Transverse colon (tissue), 4 donors: Measurements from ENCODE around the gene ANKH. TPM values are rescaled to one million over a fixed set of nuclear protein-coding genes. Genes with fewer than 3 reads are reported as not detected.
"Not testable (repeated sequence)": the region's sequence is repeated elsewhere in the genome, so short reads cannot be mapped to it uniquely, and the experiment has no call there.

Experiments
- DNase-seq: peaks from one replicate; pipeline ENCODE4 v3.0.0-alpha.2; 2019
- H3K27ac ChIP-seq, 4 donors: fragments of 200-600 bp; sonication (generic); 2 replicates each; pipeline ENCODE4 v1.5.1; 2016 to 2018; ENCODE audit warnings: inconsistent platforms in 4 of 4
- H3K27me3 ChIP-seq: fragments of 200-600 bp; sonication (generic); 2 replicates; pipeline ENCODE4 v1.5.1; 2017; ENCODE audit warnings: inconsistent platforms
- H3K36me3 ChIP-seq, 4 donors: fragments of 200-600 bp; sonication (generic); 2 replicates each; pipeline ENCODE4 v1.5.1; 2017 to 2019; ENCODE audit warnings: inconsistent platforms in 4 of 4
- H3K4me1 ChIP-seq, 4 donors: fragments of 200-600 bp; sonication (generic); 2 replicates each; pipeline ENCODE4 v1.5.1; 2017 to 2020; ENCODE audit warnings: inconsistent platforms in 4 of 4
- H3K4me3 ChIP-seq, 4 donors: fragments of 200-600 bp; sonication (generic); 1 replicate in 1 of 4; 2 replicates in 3 of 4; pipeline versions ENCODE4 v1.5.1 to v1.6.1; 2017 to 2019; ENCODE audit warnings: inconsistent platforms in 4 of 4
- H3K9me3 ChIP-seq, 2 donors: fragments of 200-600 bp; sonication (generic); 2 replicates each; pipeline ENCODE4 v1.5.1; 2017 to 2019; ENCODE audit warnings: inconsistent platforms in 2 of 2
- CTCF ChIP-seq, 5 experiments: fragments of 200-600 bp in 3 of 5; fragments of 450-650 bp in 2 of 5; sonication (generic) in 3 of 5; IDR thresholded peaks; 1 replicate in 2 of 5; 2 replicates in 3 of 5; pipeline ENCODE4 v1.5.1; 2016 to 2017; ENCODE audit warnings: antibody characterized with exemption in 5 of 5, inconsistent platforms in 3 of 5, mild to moderate bottlenecking in 2 of 5, moderate library complexity in 1 of 5
- EP300 ChIP-seq: sonication (generic); formaldehyde crosslinking; IDR thresholded peaks from one replicate; pipeline ENCODE4 v1.6.1; 2017; ENCODE audit warnings: antibody characterized with exemption, low read depth
- POLR2A ChIP-seq: fragments of 450-650 bp; IDR thresholded peaks from one replicate; pipeline ENCODE4 v1.6.1; 2016; ENCODE audit warnings: antibody characterized with exemption, mild to moderate bottlenecking, moderate library complexity
- POLR2AphosphoS5 ChIP-seq, 3 donors: sonication (generic); formaldehyde crosslinking; IDR thresholded peaks; one replicate each; pipeline ENCODE4 v1.6.1; 2016; ENCODE audit warnings: antibody characterized with exemption in 3 of 3
- WGBS, 2 donors: methylation state at CpG; one replicate each; pipeline ENCODE4 v1.1.5; 2018; ENCODE audit warnings: low coverage in 1 of 2; 5-methylcytosine and 5-hydroxymethylcytosine counted together
- in situ Hi-C, 4 donors: fragments of 200-750 bp; cut with MboI; loops; one replicate each; pipeline versions ENCODE4 v1.15.0 to v1.15.1; 2017; ENCODE audit warnings: low sequenced_read_pairs in 3 of 4, low pct_ligation_motif_present in 1 of 4, low pct_unique_long_range_greater_than_20kb in 1 of 4
- intact Hi-C: fragments of 100-400 bp; cut with DNase I; formaldehyde crosslinking; loops from one replicate; pipeline ENCODE4 v1.15.1; 2023; ENCODE audit warnings: low total_unique reads
- total RNA-seq, 4 donors: library from RNA; depleted of rRNA; stranded (reverse); fragments of >200 nt; gene quantifications; one replicate each; pipeline ENCODE4 v1.1.0, GENCODE V29; 2016

The ANKH gene
- total RNA-seq, 4 donors from 2014 or later, result 24.7 to 96.5 (median 69.4) TPM

DNA sequence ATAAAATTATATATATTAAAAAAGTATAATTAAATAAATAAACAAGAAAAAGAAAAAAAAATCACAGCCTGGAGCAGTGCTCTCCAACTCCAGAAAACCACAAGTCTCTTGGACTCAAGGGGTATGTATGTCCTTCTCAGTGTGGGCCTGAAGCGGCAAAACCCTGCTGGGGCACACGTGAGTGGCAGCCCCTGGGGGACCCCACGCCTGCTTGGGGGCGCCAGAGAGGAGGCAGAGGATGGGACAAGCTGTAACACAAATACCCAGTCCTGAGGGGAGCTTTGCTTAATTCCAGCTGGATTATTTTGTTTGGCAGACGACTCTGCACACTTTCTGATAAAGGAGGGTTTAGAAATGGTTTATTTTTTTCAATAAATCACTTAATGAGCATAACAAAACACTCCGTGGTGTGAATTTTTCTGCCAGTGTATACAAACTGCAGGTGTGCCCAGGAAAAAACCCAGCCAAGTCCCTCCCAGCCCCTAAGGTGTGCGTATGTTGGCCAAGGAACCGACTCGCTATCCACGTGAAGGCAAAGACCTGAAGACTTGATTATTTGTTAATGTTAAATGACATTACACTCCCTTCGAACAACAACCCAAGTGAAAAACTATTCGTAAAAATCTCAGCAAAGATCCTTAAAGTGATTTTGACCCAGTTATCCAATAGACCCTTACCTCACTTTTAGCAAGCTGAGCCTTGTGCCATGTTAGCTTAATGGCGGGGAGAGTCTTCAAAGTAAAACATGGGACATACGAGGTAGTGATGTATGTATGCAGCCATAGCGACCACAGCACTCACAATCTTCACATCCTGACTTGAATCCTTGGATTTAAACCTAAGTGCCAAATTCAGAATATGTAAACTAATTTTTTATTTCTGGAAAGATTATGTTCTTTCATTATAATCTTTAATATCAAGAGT, 32.9 kb downstream of the ANKH start:
- H3K9me3 ChIP-seq, result no peaks in the 10 kb centered on the region
- intact Hi-C loops (no loop called here), in situ Hi-C loops (no loop called here)
- H3K27me3 ChIP-seq, result no peaks in the 10 kb centered on the region
- no peak for DNase-seq
- no peak overlapping the region for H3K4me3 ChIP-seq
- no peak overlapping the region for H3K27ac ChIP-seq
- TF ChIP-seq POLR2AphosphoS5 (IDR thresholded peaks at IDR 0.05) (no peak), CTCF (IDR thresholded peaks at IDR 0.05) (no peak), EP300 (no peak), POLR2A (no peak)
- no peaks in the 10 kb centered on the region for H3K4me1 ChIP-seq
- WGBS, 2 donors, result 89 to 91% methylated on average over 9 to 15 of the region's 15 CpGs
- no peaks in the 10 kb centered on the region for H3K36me3 ChIP-seq

DNA sequence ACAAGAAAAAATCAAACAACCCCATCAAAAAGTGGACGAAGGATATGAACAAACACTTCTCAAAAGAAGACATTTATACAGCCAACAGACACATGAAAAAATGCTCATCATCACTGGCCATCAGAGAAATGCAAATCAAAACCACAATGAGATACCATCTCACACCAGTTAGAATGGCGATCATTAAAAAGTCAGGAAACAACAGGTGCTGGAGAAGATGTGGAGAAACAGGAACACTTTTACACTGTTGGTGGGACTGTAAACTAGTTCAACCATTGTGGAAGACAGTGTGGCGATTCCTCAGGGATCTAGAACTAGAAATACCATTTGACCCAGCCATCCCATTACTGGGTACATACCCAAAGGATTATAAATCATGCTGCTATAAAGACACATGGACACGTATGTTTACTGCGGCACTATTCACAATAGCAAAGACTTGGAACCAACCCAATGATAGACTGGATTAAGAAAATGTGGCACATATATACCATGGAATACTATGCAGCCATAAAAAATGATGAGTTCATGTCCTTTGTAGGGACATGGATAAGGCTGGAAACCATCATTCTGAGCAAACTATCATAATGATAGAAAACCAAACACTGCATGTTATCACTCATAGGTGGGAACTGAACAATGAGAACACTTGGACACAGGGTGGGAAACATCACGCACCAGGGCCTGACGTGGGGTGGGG, 34.0 kb downstream of the ANKH start:
- in situ Hi-C loops, H3K36me3 ChIP-seq, DNase-seq, H3K27ac ChIP-seq, intact Hi-C loops, H3K4me3 ChIP-seq, H3K4me1 ChIP-seq, H3K27me3 ChIP-seq, H3K9me3 ChIP-seq: not testable (repeated sequence)
- WGBS, 2 donors, result 97 to 100% methylated on average over 4 to 6 of the region's 7 CpGs

DNA sequence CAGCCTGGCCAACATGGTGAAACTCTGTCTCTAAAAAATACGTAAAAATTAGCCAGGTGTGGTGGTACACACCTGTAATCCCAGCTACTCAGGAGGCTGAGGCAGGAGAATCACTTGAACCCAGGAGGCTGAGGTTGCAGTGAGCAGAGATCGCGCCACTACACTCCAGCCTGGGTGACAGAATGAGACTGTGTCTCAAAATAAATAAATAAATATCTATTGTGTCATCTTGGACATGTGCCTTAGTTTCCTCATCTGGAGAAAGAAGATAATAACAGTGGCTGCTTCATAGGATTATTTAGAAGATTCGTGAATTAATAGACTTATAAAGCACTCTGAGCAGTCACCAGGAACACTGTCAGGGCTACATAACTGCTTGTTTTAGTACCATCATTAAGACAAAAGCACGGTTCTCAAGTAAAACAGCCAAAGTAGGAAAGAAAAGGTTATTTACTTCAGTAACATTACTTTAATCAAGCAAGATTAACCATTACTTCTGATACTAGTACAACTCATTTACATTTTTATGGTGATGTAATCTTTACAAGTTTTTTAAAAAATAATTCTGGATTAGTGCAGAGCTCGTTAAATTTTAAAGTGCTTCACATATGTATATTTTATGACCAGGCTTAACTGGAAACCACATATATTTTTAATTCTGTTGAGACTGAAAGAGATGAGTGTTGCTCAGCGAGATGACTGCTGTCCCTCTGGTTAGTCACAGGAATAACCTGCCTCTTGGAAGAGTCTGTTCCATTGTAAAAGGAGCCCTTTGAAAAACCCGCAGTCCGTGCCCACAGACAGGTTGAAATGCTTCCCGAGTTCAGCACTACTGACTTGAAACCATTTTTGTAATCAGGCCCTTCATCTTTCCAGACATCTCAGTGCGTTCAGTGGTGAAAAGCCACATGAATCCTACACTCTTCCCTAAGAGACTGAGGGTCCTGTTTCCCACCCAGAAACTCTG, 36.7 kb downstream of the ANKH start:
- Histone ChIP-seq H3K9me3 (no peaks in the 10 kb centered on the region), H3K27ac (no peak overlapping the region), H3K4me3 (no peak overlapping the region), H3K27me3 (no peaks in the 10 kb centered on the region), H3K4me1 (no peaks in the 10 kb centered on the region), H3K36me3 (no peaks in the 10 kb centered on the region)
- intact Hi-C loops (no loop called here), in situ Hi-C loops (no loop called here)
- no peak for DNase-seq
- 88 to 93% methylated on average over 9 to 11 of the region's 11 CpGs for WGBS, 2 donors
- TF ChIP-seq CTCF (IDR thresholded peaks at IDR 0.05) (no peak), POLR2AphosphoS5 (IDR thresholded peaks at IDR 0.05) (no peak), POLR2A (no peak), EP300 (no peak)

- no peaks in the 10 kb centered on the region for H3K36me3 ChIP-seq
- 83% methylated on average over 2 of the region's 2 CpGs for WGBS, 2 donors
- intact Hi-C loops, result no loop called here
- TF ChIP-seq POLR2AphosphoS5 (IDR thresholded peaks at IDR 0.05) (no peak), CTCF (IDR thresholded peaks at IDR 0.05) (no peak), POLR2A (no peak), EP300 (no peak)
- no peaks in the 10 kb centered on the region for H3K4me1 ChIP-seq
- DNase-seq, result no peak
- in situ Hi-C loops, result no loop called here
- no peak overlapping the region for H3K4me3 ChIP-seq
- H3K27me3 ChIP-seq, result no peaks in the 10 kb centered on the region
- H3K9me3 ChIP-seq, result no peaks in the 10 kb centered on the region
- H3K27ac ChIP-seq, result no peak overlapping the region
These were observed 37.5 kb downstream of the ANKH start for GRCh38 chr5:14834062-14834461.
